HG03378 (cell line): ENCODE data around the gene GNB1.

ENCODE experiments used
- ATAC-seq: cut with Tn5 transposase; IDR thresholded peaks from one replicate; pipeline ENCODE4 v1.9.1; 2021; ENCODE audit warnings: mild to moderate bottlenecking, moderate library complexity; ENCODE audit not compliant: unreplicated experiment

Gene GNB1

DNA sequence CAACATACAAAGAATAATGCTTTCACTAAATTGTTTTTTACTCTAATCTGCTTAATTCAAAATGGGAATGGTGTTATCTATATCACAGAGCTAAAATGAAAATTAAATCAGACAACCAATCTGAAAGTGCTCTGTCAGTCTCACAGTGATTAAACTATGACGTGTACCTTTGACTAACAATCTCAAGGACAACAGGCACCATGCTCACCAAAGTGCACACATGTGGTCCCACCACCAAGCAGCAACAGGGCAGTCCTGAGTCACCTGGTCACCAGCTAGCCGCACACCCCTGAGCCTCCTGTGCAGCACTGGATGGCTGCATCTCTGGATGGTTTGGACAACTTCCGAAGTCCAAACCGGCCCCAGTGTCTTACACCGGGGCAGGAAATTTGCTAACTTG lies 58.1 kb downstream of the GNB1 start:
- ATAC-seq: no peak

DNA sequence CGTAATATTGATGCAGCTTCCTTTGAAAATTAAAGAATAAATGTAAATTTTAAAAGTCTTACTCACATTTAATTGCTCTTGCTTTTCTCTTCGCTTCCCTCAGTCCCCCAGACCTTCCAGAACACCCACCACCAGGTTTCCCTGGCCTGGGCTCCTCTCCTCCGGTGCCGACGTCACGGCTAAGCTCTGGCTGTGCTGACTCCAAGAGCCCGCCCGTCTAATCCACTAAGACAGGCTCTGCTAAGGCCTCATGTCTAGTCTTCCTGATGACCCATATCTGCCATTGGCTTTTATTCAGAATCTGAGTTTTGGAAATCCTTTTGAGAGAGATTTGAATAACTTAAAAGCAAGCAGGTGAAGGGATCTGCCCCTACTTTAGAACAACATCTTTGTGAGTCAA lies 58.7 kb downstream of the GNB1 start:
- no peak for ATAC-seq

- ATAC-seq: no peak
These were observed 63.6 kb downstream of the GNB1 start for GRCh38 chr1:1827089-1827848.

DNA sequence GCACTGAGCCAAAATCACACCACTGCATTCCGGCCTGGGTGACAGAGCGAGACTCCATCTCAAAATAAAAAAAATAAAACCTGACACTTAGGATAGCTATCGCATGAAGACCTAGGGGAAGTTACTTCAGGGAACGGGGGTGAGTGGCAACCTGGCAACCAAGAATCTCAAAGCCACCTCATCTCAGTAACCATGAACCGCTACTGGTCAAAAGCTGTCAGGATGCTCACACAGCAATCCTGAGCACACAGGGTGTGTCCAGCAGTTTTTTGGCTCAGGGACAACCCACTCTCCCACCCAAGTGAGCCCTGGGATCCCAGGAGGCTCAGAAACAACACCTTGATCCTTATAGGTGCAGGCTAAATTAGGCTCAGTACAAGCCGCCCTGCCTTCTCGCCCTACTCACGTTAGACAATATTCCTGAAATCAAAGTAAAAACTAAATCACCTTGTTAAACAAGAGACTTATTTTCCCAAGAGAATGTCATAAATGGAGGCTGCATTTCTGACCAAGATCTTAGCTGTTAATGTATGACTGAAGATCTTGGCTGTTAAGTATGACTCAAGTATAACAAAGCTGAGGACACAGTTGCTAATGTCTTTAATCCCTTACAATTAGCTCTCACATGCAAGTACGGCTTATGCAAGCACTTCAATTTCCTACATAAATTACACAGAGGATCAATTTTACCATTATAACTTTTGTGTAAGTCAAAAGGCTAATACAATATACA lies 64.4 kb downstream of the GNB1 start:
- no peak for ATAC-seq

GRCh38 chr1:1825217-1825616 lies 65.7 kb downstream of the GNB1 start:
- ATAC-seq: no peak

- no peak for ATAC-seq
These were observed 71.1 kb downstream of the GNB1 start for GRCh38 chr1:1819762-1820161.

- no peak for ATAC-seq
These were observed 73.7 kb downstream of the GNB1 start for GRCh38 chr1:1817221-1817620.

DNA sequence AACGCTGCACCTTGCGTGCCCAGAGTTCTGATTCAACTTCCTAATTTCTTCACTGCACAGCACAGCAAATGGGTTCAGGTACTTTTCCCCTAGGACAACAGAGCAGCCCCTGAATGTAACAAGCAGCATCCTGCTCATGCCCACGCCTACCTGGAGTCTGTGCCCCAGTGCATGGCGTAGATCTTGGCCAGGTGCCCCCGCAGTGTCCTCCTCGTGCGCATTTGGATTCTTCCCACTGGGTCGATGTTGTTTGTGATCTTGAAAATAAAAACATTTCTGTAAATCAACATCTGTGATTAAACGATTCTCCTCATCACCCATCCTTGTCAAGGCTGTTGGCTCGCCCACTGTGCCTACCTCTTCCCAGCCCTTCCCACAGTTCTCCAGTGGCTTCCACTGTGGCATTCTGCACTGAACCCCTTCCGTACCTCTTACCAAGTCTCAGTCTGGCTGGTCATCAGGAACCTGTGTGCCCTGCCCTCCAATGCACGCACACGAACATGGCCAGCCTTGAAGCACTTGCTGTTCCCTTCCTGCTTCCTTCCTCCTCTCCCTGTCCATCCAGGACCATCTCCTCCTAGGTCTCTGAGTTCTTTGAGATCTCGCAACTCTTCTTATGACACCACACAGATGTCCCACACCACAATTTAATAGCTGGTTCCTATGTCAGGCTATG lies 75.1 kb downstream of the GNB1 start:
- ATAC-seq: no peak

DNA sequence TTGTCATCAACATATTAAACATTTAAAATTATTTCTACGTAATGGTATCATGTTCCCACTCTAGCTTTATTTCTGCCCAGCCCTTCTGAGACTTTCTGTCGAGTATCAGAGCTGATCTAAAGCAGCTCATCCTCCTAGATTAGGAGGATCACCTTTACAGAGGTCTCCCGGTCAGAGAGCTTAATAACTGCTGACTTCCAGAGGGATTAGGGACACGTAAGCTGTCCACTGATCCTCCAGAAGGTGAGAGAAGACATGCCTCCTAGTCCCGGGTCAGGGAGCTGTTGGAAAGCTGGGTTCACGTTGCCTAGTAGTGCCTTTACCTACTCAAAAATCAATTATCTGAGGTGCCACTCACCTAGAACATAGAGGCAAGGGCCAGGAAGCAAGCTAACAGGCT lies 81.4 kb downstream of the GNB1 start:
- no peak for ATAC-seq

GRCh38 chr1:1808206-1808605 lies 82.7 kb downstream of the GNB1 start:
- ATAC-seq: no peak

- ATAC-seq: no peak
These were observed 84.0 kb downstream of the GNB1 start for GRCh38 chr1:1806890-1807289.

- ATAC-seq: no peak
These were observed 86.6 kb downstream of the GNB1 start for GRCh38 chr1:1804301-1804700.

GRCh38 chr1:1802871-1803270 lies 88.0 kb downstream of the GNB1 start:
- ATAC-seq: no peak

GRCh38 chr1:1799716-1800115 lies 91.2 kb downstream of the GNB1 start:
- ATAC-seq: no peak

DNA sequence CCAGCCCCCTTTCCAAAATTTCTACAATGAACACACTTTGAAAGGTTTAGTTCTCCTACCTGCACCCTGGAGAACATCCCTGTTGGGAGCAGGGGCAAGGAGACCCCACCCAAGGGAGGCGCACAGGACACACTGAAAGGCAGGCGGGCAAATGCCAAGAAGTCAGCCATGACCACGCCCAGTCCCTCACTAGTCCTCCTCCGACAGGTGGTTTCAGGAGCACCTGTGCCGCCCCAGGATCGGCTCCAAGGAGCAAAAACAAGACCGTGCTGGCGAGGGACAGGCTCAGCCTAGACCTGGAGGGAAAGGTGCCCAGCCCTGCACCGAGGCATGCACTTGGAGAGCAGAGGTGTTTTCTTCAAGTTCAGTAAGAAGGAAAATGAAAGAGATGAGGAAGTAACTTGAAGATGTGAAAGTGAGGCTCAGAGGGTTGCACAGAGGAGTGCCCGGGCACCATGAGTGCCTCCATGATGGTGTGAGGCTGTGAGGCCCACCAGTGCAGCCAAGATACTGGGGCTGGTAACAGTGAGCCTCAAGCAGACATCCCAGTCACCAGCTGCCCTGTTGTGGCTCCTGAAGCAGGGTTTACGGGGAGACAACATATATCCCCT lies 93.1 kb downstream of the GNB1 start:
- no peak for ATAC-seq

DNA sequence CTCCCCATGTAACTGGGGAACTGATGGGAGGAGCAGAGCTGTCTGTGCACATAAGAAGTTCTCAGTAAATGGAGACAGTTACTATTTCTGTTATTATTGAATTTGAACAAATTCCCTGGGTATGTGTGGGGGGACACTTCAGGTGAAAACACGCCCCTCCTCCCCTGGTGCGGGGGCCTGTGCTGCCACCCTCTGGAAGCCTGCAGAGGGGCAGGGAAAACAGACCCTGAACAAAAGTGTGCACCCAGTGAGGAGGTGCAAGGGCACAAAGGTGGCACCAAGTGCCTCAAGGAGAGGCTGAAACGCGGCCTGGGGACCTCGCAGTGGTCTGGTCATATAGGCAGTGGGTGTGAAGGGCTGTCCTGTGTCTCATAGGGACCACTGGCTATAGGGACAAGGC lies 94.4 kb downstream of the GNB1 start:
- no peak for ATAC-seq

DNA sequence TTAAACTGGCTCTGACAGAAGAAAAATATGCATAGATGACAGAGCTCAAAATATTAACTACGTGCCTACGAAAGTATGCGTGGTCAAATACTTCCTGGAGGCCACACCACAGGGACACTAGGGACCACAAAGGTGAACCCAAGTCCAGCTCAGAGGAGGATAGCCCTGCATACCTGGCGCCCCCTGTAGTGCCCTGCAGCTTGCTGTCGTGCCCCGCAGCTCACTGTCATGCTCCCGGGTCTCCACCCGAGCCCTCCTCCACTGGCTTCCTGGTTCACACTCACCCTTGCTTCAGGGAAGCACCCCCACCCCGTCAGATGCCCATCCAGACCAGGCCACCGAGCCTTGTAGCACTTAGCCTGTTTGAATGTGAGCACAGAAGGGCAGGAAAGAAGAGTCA lies 95.9 kb downstream of the GNB1 start:
- ATAC-seq: no peak

GRCh38 chr1:1793481-1794244 lies 97.2 kb downstream of the GNB1 start:
- no peak for ATAC-seq

DNA sequence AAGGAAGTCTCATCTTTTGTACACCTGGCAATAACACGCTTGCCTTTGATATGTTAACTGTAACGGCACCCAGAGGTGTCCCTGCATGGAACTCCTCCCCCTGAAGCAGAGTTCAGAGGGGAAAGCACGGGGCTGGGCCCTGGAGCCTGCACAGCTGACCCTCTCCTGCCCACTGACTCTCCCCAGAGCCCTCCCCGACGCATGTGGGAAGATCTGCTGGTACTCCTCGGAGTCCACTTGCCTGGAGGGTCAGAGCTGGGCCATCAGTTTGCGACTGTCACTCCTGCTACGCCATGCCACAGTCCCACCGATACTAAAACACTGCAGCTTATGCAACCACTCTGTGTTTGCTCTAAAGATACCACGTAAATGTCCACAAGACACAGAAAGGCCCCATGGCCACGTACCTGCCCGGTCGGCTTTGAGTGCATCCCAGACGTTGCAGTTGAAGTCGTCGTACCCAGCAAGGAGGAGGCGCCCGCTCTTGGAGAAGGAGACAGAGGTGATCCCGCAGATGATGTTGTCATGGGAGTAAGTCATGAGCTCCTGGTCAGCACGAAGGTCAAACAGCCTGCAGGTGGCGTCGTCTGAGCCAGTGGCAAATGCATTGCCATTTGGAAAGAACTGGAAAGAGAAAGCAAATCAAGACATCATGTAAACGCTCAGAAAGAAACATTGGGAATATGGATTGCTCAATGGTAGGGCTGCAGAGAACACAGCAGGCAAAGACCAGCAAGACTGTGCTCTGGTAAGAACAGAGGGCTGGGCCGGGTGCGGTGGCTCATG lies 102.0 kb downstream of the GNB1 start:
- ATAC-seq: no peak

- no peak for ATAC-seq
These were observed 102.8 kb downstream of the GNB1 start for GRCh38 chr1:1788136-1788535.
